SU-DHL-6 (cell line): ENCODE measurements around the gene TFAP2C.

Experiments used
- H2AFZ ChIP-seq: fragments of 200-600 bp; sonication (generic); 2 replicates; pipeline ENCODE4 v1.6.1; 2014; ENCODE audit warnings: low read depth, mild to moderate bottlenecking, moderate library complexity, mixed read lengths, antibody characterized with exemption, low read length; ENCODE audit not compliant: severe bottlenecking
- H3F3A ChIP-seq: fragments of 200-600 bp; shearing (Covaris generic); 2 replicates; pipeline ENCODE4 v1.6.0; 2016; ENCODE audit warnings: antibody characterized with exemption, mild to moderate bottlenecking; ENCODE audit not compliant: insufficient read depth
- H3K27ac ChIP-seq: fragments of 200-600 bp; sonication (generic); 2 replicates; pipeline ENCODE4 v1.5.1; 2016; ENCODE audit warnings: low read depth, mild to moderate bottlenecking, low read length, moderate library complexity, mixed read lengths
- H3K27me3 ChIP-seq: fragments of 200-600 bp; sonication (generic), shearing (Covaris generic); 2 replicates; pipeline ENCODE4 v1.6.0; 2014; ENCODE audit warnings: mild to moderate bottlenecking, low read length
- H3K36me3 ChIP-seq: fragments of 200-600 bp; sonication (generic); 2 replicates; pipeline ENCODE4 v1.6.1; 2014; ENCODE audit warnings: mild to moderate bottlenecking, low read length, mixed read lengths
- H3K4me2 ChIP-seq: fragments of 300-600, 200-600 bp; shearing (Covaris generic), sonication (generic); 2 replicates; pipeline ENCODE4 v1.6.0; 2014; ENCODE audit warnings: low read length, low read depth, mild to moderate bottlenecking; ENCODE audit not compliant: poor library complexity, severe bottlenecking
- H3K4me3 ChIP-seq: fragments of 200-600 bp; sonication (generic); 2 replicates; pipeline ENCODE4 v1.5.1; 2014; ENCODE audit warnings: antibody characterized with exemption, low read length, mild to moderate bottlenecking, mixed read lengths; ENCODE audit not compliant: insufficient read depth, poor library complexity, severe bottlenecking
- H3K79me2 ChIP-seq: fragments of 200-600 bp; sonication (generic); 2 replicates; pipeline ENCODE4 v1.6.1; 2014; ENCODE audit warnings: mild to moderate bottlenecking, low read length, moderate library complexity; ENCODE audit not compliant: insufficient read depth
- H3K9ac ChIP-seq: fragments of 200-600 bp; sonication (generic); 2 replicates; pipeline ENCODE4 v1.7.0; 2014; ENCODE audit warnings: mild to moderate bottlenecking, low read length
- H3K9me2 ChIP-seq: fragments of 200-600 bp; sonication (generic); replicated peaks from 2 replicates; pipeline ENCODE4 v1.6.1; 2014; ENCODE audit warnings: low read length; ENCODE audit not compliant: insufficient read depth
- H3K9me3 ChIP-seq: fragments of 200-600 bp; sonication (generic); 2 replicates; pipeline ENCODE4 v1.6.1; 2014; ENCODE audit warnings: low read length, mixed read lengths; ENCODE audit not compliant: insufficient read depth
- H4K20me1 ChIP-seq: fragments of 200-600 bp; sonication (generic); 2 replicates; pipeline ENCODE4 v1.6.1; 2014; ENCODE audit warnings: low read depth, mild to moderate bottlenecking, antibody characterized with exemption, low read length, moderate library complexity, mixed read lengths
- EZH2phosphoT487 ChIP-seq: fragments of 200-600 bp; sonication (generic), shearing (Covaris generic); conservative IDR thresholded peaks from 2 replicates; pipeline ENCODE4 v1.6.1; 2018; ENCODE audit warnings: mild to moderate bottlenecking, antibody characterized with exemption, low read length, moderate library complexity, mixed read lengths
- TF ChIP-seq, protein P1 (sequence below): fragments of 200-600 bp; sonication (generic); IDR thresholded peaks from one replicate; pipeline ENCODE4 v1.5.1; 2017; ENCODE audit warnings: antibody characterized with exemption, mild to moderate bottlenecking, low read length, moderate library complexity; ENCODE audit not compliant: insufficient read depth, poor library complexity, severe bottlenecking

Gene TFAP2C

DNA sequence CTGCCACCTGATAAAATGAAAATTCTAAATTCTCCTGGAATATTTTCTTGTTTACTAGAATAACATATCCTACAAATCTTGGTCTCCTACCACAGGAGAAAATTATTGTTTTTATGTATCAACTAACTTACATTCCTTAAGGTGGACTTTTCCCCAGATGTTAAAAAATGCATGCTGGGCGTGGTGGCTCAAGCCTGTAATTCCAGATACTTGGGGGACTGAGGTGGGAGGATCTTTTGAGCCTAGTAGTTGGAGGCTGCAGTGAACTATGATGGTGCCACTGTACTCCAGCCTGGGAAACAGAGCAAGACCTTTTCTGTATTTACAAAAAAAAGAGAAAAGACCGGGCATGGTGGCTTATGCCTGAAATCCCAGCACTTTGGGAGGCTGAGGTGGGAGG lies 27.9 kb upstream of the TFAP2C start:
- Histone ChIP-seq H3K36me3 (no peaks in the 10 kb centered on the region), H4K20me1 (no peaks in the 10 kb centered on the region), H3K9me3 (no peaks in the 10 kb centered on the region), H3K4me3 (no peak overlapping the region), H3F3A (no peaks in the 10 kb centered on the region), H3K79me2 (no peaks in the 10 kb centered on the region), H3K9ac (no peak overlapping the region), H3K27ac (no peak overlapping the region), H2AFZ (no peak overlapping the region), H3K27me3 (no peaks in the 10 kb centered on the region), H3K4me2 (no peak overlapping the region), H3K9me2 (no peaks in the 10 kb centered on the region)
- TF ChIP-seq, protein P1, sequence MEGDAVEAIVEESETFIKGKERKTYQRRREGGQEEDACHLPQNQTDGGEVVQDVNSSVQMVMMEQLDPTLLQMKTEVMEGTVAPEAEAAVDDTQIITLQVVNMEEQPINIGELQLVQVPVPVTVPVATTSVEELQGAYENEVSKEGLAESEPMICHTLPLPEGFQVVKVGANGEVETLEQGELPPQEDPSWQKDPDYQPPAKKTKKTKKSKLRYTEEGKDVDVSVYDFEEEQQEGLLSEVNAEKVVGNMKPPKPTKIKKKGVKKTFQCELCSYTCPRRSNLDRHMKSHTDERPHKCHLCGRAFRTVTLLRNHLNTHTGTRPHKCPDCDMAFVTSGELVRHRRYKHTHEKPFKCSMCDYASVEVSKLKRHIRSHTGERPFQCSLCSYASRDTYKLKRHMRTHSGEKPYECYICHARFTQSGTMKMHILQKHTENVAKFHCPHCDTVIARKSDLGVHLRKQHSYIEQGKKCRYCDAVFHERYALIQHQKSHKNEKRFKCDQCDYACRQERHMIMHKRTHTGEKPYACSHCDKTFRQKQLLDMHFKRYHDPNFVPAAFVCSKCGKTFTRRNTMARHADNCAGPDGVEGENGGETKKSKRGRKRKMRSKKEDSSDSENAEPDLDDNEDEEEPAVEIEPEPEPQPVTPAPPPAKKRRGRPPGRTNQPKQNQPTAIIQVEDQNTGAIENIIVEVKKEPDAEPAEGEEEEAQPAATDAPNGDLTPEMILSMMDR: no peak
- no peak for TF ChIP-seq EZH2phosphoT487

DNA sequence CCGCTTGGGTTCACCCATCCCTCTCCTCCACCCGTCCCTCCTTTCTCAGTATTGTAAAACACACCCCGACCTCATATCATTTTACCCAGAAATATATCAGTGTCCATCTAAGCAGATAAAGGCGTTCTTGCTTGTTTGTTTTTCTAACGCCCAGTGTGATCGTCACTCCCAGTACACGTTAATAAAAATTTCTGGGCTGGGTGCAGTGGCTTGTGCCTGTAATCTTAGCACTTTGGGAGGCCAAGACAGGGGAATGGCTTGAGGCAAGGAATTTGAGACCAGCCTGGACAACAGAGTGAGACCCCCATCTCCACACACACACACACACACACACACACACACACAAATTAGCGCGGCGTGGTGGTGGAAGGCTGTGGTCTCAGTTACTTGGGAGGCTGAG lies 24.4 kb upstream of the TFAP2C start:
- no peaks in the 10 kb centered on the region for H4K20me1 ChIP-seq

DNA sequence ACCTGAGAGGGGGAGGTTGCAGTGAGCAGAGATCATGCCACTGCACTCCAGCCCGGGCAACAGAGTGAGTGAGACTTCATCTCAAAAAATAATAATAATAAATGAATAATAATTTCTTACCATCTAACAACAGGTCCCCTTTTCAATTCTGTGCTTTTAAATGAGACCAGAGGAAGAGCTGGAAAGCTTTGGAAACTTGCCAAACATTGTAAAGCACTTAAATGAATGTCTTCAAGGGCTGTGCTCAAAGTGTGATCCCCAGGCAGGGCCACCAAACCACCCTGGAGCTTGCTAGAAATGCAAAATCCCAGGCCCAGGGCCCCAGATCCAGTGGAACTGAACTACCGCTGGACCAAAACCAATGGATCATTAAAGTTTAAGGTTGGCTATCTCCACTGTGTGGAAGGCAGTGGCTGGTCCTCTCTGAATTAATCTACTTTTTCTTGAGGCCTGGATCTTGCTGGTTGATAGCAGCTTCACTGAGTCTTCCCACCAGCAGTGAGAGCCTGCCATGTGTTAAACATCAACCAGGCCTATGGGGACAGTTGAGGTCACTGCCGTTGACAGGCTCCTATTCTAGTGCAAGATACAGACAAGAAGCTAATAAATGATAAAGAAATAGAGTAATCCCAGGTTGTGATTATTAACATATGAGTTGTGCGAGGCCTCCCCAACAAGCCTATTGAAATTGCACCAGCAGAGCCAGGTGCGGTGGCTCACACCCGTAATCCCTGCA lies 23.7 kb upstream of the TFAP2C start:
- H3K79me2 ChIP-seq: no peaks in the 10 kb centered on the region
- no peak overlapping the region for H3K9ac ChIP-seq
- H3K9me3 ChIP-seq: no peaks in the 10 kb centered on the region
- H3K9me2 ChIP-seq: no peaks in the 10 kb centered on the region
- no peaks in the 10 kb centered on the region for H4K20me1 ChIP-seq
- no peaks in the 10 kb centered on the region for H3K36me3 ChIP-seq
- H3K27ac ChIP-seq: no peak overlapping the region
- H2AFZ ChIP-seq: no peak overlapping the region
- no peak for TF ChIP-seq EZH2phosphoT487
- TF ChIP-seq, protein P1: no peak
- no peak overlapping the region for H3K4me2 ChIP-seq
- no peak overlapping the region for H3K4me3 ChIP-seq
- H3F3A ChIP-seq: no peaks in the 10 kb centered on the region
- H3K27me3 ChIP-seq: no peaks in the 10 kb centered on the region

More for the DNA sequence above, 24.4 kb upstream of the TFAP2C start:
- Histone ChIP-seq H2AFZ (no peak overlapping the region), H3K4me2 (no peak overlapping the region), H3K4me3 (no peak overlapping the region), H3F3A (no peaks in the 10 kb centered on the region), H3K9me3 (no peaks in the 10 kb centered on the region), H3K9ac (no peak overlapping the region), H3K36me3 (no peaks in the 10 kb centered on the region), H3K27me3 (no peaks in the 10 kb centered on the region), H3K79me2 (no peaks in the 10 kb centered on the region), H3K9me2 (no peaks in the 10 kb centered on the region), H3K27ac (no peak overlapping the region)
- no peak for TF ChIP-seq EZH2phosphoT487
- TF ChIP-seq, protein P1: no peak
